ENCODE results near the gene SLFN13.

DNA sequence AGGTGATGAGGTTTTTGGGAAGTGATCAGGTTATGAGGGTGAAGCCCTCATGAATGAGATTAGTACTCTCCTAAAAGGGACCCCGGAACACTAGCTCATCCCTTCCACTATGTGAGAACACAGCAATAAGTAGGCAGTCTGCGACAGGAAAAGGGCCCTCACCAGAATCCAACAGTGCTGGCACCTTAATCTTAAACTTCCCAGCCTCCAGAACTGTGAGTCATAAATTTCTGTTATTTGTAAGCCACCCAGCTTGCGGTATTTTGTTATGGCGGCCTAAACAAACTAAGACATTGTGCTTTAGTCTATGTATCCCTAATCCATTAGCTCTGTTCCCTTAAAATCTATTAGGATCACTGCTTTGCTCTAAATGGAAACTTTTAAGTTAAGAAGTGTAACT is 24.8 kb downstream of the SLFN13 start:
- TF ChIP-seq ZFP3 (CRISPR knock-in tag; IDR thresholded peaks at IDR 0.05), result no peak
- no peak for TF ChIP-seq PPARA (CRISPR knock-in tag; IDR thresholded peaks at IDR 0.05; ENCODE audit: borderline replicate concordance)
- TF ChIP-seq, protein P1, sequence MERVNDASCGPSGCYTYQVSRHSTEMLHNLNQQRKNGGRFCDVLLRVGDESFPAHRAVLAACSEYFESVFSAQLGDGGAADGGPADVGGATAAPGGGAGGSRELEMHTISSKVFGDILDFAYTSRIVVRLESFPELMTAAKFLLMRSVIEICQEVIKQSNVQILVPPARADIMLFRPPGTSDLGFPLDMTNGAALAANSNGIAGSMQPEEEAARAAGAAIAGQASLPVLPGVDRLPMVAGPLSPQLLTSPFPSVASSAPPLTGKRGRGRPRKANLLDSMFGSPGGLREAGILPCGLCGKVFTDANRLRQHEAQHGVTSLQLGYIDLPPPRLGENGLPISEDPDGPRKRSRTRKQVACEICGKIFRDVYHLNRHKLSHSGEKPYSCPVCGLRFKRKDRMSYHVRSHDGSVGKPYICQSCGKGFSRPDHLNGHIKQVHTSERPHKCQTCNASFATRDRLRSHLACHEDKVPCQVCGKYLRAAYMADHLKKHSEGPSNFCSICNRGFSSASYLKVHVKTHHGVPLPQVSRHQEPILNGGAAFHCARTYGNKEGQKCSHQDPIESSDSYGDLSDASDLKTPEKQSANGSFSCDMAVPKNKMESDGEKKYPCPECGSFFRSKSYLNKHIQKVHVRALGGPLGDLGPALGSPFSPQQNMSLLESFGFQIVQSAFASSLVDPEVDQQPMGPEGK (CRISPR knock-in tag; IDR thresholded peaks at IDR 0.05; ENCODE audit: borderline replicate concordance), result no peak
- TF ChIP-seq TOX (CRISPR knock-in tag; IDR thresholded peaks at IDR 0.05; ENCODE audit: borderline replicate concordance), result no peak
- TF ChIP-seq OSR1 (CRISPR knock-in tag; IDR thresholded peaks at IDR 0.05), result no peak
